SK-N-SH treated with all-trans-retinoic acid at 6 μM for 48 hours (cell line): Measurements from ENCODE around the gene KIFBP.

Experiments
- ARNTL ChIP-seq: fragments of 450-650 bp; formaldehyde crosslinking; IDR thresholded peaks from 2 replicates; pipeline ENCODE4 v1.5.0; 2020; ENCODE audit warnings: low read depth, mild to moderate bottlenecking, moderate library complexity, borderline replicate concordance
- BACH2 ChIP-seq: fragments of 250-450 bp; sonication (Bioruptor Pico); IDR thresholded peaks from 2 replicates; pipeline ENCODE4 v1.9.0; 2021; ENCODE audit warnings: mild to moderate bottlenecking, borderline replicate concordance
- CREB5 ChIP-seq: fragments of 250-450 bp; sonication (Bioruptor Pico); IDR thresholded peaks from 2 replicates; pipeline ENCODE4 v1.5.1; 2020; ENCODE audit warnings: low read depth, mild to moderate bottlenecking, moderate library complexity
- CSDC2 ChIP-seq: fragments of 250-450 bp; sonication (Bioruptor Pico); IDR thresholded peaks from 2 replicates; pipeline ENCODE4 v1.5.0; 2020; ENCODE audit warnings: mild to moderate bottlenecking, moderate library complexity
- CSRNP3 ChIP-seq: fragments of 250-450 bp; sonication (Bioruptor Pico); IDR thresholded peaks from 2 replicates; pipeline ENCODE4 v1.5.1; 2021; ENCODE audit warnings: mild to moderate bottlenecking, moderate library complexity
- PATZ1 ChIP-seq: fragments of 250-450 bp; sonication (Bioruptor Pico); IDR thresholded peaks from 2 replicates; pipeline ENCODE4 v1.8.0; 2020; ENCODE audit warnings: mild to moderate bottlenecking, moderate library complexity, borderline replicate concordance
- RARB ChIP-seq: fragments of 250-450 bp; sonication (Bioruptor Pico); IDR thresholded peaks from 2 replicates; pipeline ENCODE4 v1.8.0; 2021; ENCODE audit warnings: mild to moderate bottlenecking, moderate library complexity
- TOX ChIP-seq: fragments of 250-450 bp; sonication (Bioruptor Pico); IDR thresholded peaks from 2 replicates; pipeline ENCODE4 v1.8.0; 2021; ENCODE audit warnings: mild to moderate bottlenecking, moderate library complexity, borderline replicate concordance
- ZC3H10 ChIP-seq: fragments of 250-450 bp; sonication (Bioruptor Pico); IDR thresholded peaks from 2 replicates; pipeline ENCODE4 v1.5.1; 2021; ENCODE audit warnings: mild to moderate bottlenecking, moderate library complexity
- ZFP3 ChIP-seq: fragments of 250-450 bp; sonication (Bioruptor Pico); IDR thresholded peaks from 2 replicates; pipeline ENCODE4 v1.5.0; 2020; ENCODE audit warnings: mild to moderate bottlenecking, moderate library complexity
- ZFP30 ChIP-seq: fragments of 450-650 bp; formaldehyde crosslinking; IDR thresholded peaks from 2 replicates; pipeline ENCODE4 v1.5.0; 2022; ENCODE audit warnings: mild to moderate bottlenecking, moderate library complexity
- TF ChIP-seq, protein P1 (sequence below): fragments of 250-450 bp; sonication (Bioruptor Pico); IDR thresholded peaks from 2 replicates; pipeline ENCODE4 v1.5.0; 2020; ENCODE audit warnings: mild to moderate bottlenecking, moderate library complexity
- TF ChIP-seq, protein P2 (sequence below): fragments of 250-450 bp; sonication (Bioruptor Pico); IDR thresholded peaks from 2 replicates; pipeline ENCODE4 v1.8.0; 2021; ENCODE audit warnings: low read depth, mild to moderate bottlenecking, moderate library complexity, borderline replicate concordance

DNA sequence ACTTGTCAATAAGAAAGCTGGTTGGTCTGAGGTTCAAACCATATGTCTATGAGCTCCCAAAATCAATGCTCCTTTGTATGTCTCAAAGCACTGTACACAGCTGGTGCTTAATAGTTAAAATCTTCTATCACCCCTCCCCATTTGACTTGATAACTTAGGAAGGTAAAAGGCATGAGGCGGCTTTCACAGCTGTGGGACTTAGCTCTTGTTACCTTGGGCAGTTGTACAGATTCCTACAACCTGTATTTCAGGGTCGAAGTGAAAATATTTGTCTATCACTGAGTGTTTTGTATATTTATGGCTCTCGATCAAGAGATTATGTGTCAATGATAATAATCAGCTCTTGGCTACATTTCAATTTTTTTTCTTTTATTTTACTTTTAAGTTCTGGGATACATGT lies 992 bp upstream of the KIFBP start:
- TF ChIP-seq ZFP3 (CRISPR knock-in tag) (no peak), CSRNP3 (CRISPR knock-in tag) (no peak), PATZ1 (no peak), ARNTL (CRISPR knock-in tag) (no peak), RARB (no peak), TOX (no peak), ZC3H10 (CRISPR knock-in tag) (no peak), CSDC2 (CRISPR knock-in tag) (no peak), CREB5 (CRISPR knock-in tag) (no peak), ZFP30 (CRISPR knock-in tag) (no peak), BACH2 (CRISPR knock-in tag) (no peak)
- TF ChIP-seq, protein P1, sequence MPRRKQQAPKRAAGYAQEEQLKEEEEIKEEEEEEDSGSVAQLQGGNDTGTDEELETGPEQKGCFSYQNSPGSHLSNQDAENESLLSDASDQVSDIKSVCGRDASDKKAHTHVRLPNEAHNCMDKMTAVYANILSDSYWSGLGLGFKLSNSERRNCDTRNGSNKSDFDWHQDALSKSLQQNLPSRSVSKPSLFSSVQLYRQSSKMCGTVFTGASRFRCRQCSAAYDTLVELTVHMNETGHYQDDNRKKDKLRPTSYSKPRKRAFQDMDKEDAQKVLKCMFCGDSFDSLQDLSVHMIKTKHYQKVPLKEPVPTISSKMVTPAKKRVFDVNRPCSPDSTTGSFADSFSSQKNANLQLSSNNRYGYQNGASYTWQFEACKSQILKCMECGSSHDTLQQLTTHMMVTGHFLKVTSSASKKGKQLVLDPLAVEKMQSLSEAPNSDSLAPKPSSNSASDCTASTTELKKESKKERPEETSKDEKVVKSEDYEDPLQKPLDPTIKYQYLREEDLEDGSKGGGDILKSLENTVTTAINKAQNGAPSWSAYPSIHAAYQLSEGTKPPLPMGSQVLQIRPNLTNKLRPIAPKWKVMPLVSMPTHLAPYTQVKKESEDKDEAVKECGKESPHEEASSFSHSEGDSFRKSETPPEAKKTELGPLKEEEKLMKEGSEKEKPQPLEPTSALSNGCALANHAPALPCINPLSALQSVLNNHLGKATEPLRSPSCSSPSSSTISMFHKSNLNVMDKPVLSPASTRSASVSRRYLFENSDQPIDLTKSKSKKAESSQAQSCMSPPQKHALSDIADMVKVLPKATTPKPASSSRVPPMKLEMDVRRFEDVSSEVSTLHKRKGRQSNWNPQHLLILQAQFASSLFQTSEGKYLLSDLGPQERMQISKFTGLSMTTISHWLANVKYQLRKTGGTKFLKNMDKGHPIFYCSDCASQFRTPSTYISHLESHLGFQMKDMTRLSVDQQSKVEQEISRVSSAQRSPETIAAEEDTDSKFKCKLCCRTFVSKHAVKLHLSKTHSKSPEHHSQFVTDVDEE = no peak
- TF ChIP-seq, protein P2, sequence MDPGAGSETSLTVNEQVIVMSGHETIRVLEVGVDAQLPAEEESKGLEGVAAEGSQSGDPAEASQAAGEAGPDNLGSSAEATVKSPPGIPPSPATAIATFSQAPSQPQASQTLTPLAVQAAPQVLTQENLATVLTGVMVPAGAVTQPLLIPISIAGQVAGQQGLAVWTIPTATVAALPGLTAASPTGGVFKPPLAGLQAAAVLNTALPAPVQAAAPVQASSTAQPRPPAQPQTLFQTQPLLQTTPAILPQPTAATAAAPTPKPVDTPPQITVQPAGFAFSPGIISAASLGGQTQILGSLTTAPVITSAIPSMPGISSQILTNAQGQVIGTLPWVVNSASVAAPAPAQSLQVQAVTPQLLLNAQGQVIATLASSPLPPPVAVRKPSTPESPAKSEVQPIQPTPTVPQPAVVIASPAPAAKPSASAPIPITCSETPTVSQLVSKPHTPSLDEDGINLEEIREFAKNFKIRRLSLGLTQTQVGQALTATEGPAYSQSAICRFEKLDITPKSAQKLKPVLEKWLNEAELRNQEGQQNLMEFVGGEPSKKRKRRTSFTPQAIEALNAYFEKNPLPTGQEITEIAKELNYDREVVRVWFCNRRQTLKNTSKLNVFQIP (CRISPR knock-in tag) = no peak
